IPS-11a (cell line): ENCODE measurements around the gene USP9X.
A peak's percentile ranks its signal among the peaks of the same experiment; 100 is the strongest.
"Not testable (repeated sequence)": the region's sequence is repeated elsewhere in the genome, so short reads cannot be mapped to it uniquely, and the experiment has no call there.

ENCODE experiments used
- H3K4me3 ChIP-seq: one replicate; pipeline ENCODE4 v1.5.1; 2013; ENCODE audit warnings: low read depth, low read length, control low read depth

The USP9X gene

GRCh38 chrX:41084044-41084892 is 977 bp upstream of the USP9X start:
- H3K4me3 ChIP-seq: peak overlapping the region; percentile 69

DNA sequence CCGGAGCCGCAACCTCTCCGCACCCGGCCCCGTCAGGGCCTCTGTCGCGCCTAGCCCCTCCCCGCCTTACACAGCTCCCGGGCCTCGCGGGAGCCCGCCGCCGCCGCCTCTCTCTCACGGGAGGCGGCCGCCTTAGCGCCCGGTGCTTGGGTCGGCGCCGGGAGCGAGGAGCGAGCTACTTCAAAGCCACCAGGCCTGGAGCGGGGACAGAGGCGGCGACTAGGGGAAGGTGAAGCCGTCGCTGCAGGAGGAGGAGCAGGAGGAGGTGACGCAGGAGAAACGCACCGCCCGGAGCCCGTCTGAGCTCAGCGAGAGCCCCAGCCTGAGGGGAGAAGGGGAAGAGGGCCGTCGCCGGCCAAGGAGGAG is 250 bp downstream of the USP9X start:
- peak overlapping the region; percentile 81 for H3K4me3 ChIP-seq

DNA sequence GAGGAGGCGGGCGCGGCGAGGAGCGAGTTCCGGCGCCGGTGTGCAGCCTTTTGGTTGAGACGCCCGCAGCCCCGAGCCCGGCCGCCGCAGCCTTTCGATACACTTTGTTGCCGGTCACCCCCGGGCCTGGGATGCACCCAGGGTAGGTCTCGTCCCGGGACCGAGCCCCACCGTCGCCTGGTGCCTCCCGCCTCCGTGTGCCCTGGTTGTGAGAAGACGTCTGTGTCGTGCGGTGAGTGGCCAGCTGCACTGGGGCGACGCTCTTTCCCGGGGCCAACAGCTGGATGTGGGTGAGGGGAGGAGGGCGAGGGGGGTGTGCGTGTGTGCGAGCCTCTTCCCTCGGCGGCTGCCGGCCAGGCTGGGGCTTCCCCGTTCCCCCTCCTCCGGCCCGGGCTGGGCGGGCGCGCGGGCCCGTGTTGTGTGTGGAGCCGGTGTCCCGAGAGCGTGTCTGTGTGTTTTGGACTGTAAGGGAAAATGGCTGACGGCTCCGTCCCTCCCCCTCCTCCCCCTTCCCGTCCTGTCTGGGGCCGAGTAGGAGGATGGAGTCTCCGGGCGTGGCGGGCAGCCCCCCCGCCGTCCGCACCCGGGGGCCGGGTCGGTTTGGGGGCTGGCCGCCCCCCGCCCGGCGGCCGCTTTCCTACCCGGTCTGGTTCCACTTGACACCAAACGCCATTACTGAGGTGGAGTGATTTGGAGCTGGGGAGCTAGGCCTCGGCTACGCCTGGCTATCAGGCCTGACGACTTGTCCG is 807 bp downstream of the USP9X start:
- peak overlapping the region; percentile 81 for H3K4me3 ChIP-seq

- peak overlapping the region; percentile 81 for H3K4me3 ChIP-seq
Measured at GRCh38 chrX:41086627-41086932, 1.3 kb downstream of the USP9X start.

DNA sequence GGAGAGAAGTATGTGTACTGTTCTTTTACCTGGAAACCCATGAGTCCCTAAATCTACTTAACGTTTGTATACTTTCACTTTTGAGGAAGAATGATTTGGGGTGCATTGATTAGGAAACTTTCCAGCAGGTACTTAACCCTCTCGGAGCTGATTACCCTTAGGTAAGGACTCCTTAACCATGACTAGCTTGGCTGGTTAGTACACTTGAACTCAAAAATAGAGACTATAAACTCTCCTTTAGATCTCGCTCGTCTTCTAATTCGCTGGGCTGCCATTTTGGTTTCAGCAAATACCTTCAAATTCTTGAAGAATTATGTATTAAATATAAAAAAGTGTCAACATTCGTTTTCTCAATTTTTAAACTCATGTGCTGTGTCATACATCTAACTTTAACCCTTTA is 2.0 kb downstream of the USP9X start:
- H3K4me3 ChIP-seq: peak overlapping the region; percentile 81

DNA sequence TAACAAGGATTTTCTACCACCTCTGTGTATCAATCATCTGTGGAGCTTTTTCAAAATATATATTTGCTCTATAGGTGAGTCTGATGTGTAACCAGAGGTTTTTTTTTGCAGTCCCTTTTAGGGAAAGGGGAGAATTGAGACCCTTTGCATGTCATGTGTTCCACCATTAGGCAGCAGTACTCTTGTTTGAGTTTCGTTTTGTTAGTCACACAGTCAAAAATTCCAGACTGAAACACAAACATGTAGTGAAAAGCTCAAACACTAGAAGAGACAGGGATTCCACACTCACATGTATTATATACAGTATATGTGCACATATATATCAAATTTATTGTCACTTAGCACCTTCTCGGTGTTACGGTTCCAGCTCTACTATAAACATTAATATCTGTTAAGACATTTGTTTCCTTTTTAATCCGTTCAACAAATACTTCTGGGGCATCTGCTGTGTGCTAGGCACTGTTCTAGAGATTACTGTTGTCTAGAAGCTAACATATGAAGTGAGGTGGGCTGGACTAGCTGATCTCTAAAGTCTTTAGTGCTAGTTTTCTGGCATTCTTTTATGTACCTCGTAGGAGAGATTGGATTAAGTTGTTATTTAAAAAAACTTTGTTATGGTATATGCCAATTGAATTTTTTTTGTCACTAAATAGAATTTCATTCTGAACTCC is 5.5 kb downstream of the USP9X start:
- peak overlapping the region; percentile 17 for H3K4me3 ChIP-seq

DNA sequence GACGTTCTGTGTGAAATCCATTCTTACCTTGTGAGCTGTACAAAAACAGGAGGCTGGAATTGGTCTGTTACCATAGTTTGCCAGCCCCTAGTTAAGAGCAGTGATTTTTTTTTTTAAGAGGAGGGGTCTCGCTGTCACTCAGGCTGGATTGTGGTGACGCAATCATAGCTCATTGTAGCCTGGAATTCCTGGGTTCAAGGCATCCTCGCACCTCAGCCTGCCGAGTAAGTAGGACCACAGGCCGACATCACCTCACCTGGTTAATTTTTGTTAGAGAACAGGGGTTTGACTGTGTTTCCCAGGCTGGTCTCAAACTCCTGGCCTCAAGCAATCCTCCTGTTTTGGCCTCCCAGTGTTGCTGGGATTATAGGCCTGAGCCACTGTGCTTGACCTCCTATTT is 7.5 kb downstream of the USP9X start:
- H3K4me3 ChIP-seq: no peak overlapping the region

GRCh38 chrX:41095174-41095573 is 9.9 kb downstream of the USP9X start:
- no peak overlapping the region for H3K4me3 ChIP-seq

GRCh38 chrX:41095908-41096307 is 10.7 kb downstream of the USP9X start:
- no peak overlapping the region for H3K4me3 ChIP-seq

- no peak overlapping the region for H3K4me3 ChIP-seq
Measured at GRCh38 chrX:41096339-41096955, 11.2 kb downstream of the USP9X start.

GRCh38 chrX:41097326-41097725 is 12.1 kb downstream of the USP9X start:
- no peak overlapping the region for H3K4me3 ChIP-seq

DNA sequence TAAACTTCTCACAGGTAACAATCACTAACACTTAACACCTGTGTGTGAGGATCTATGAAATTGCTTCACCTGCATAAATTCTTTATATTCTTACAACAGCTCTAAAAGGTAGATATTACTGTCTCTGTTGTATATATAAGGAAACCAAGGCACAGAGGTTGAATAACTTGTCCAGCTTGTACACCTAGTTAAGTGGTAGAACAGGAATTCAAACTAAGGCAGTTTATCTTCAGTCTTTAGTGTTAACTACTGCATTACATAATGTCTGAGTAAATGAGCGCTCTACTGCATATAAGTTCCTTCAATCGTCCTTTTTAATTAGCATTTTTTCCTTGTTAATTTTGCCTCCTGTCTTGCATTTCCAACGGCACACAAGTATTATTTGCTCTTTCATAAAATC is 15.0 kb downstream of the USP9X start:
- no peak overlapping the region for H3K4me3 ChIP-seq

- no peak overlapping the region for H3K4me3 ChIP-seq
Measured at GRCh38 chrX:41100819-41101218, 15.6 kb downstream of the USP9X start.

GRCh38 chrX:41105005-41105404 is 19.8 kb downstream of the USP9X start:
- no peak overlapping the region for H3K4me3 ChIP-seq

DNA sequence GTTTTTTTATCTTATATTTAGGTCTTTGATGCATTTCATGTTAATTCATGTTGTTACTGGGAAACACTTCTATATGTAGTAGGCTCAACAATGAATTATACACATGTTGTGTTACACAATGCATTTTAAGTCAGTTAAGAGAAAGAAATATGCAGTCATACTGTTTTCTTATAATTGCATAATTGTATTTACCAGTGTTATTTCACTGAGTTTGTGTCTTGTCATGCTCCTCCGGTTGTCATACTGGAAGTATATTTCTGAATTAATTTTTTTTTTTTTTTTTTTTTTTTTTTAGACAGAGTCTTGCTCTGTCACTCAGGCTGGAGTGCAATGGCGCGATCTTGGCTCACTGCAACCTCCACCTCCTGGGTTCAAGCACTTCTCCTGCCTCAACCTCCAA is 21.0 kb downstream of the USP9X start:
- H3K4me3 ChIP-seq: not testable (repeated sequence)

- H3K4me3 ChIP-seq: no peak overlapping the region
Measured at GRCh38 chrX:41108007-41108406, 22.8 kb downstream of the USP9X start.

GRCh38 chrX:41108463-41109205 is 23.4 kb downstream of the USP9X start:
- H3K4me3 ChIP-seq: no peak overlapping the region

GRCh38 chrX:41110801-41111625 is 25.8 kb downstream of the USP9X start:
- no peak overlapping the region for H3K4me3 ChIP-seq

DNA sequence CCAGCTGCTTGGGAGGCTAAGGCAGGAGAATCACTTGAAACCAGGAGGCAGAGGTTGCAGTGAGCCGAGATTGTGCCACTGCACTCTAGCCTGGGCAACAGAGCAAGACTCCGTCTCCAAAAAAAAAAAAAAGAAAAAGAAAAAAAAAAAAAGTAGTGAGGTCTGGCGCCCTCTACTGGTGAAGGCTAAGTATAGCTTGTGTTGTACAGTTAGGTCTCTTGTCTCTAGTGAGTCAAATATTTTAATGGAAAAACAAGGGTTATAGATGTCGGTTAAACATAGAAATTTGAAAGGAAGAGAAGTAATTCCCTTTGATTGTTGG is 29.8 kb downstream of the USP9X start:
- H3K4me3 ChIP-seq: not testable (repeated sequence)

- H3K4me3 ChIP-seq: no peak overlapping the region
Measured at GRCh38 chrX:41116948-41117347, 31.7 kb downstream of the USP9X start.
